Esophagus muscularis mucosa (tissue), 4 donors: ENCODE results near the gene CLIC1.

Experiments used
- EP300 ChIP-seq: sonication (generic); formaldehyde crosslinking; IDR thresholded peaks from one replicate; pipeline ENCODE4 v1.6.1; 2017; ENCODE audit warnings: antibody characterized with exemption
- POLR2A ChIP-seq: fragments of 450-650 bp; IDR thresholded peaks from one replicate; pipeline ENCODE4 v1.6.1; 2017; ENCODE audit warnings: antibody characterized with exemption, moderate library complexity, mild to moderate bottlenecking, low read depth
- POLR2AphosphoS5 ChIP-seq, 2 donors: sonication (generic); formaldehyde crosslinking; IDR thresholded peaks; one replicate each; pipeline ENCODE4 v1.6.1; 2017; ENCODE audit warnings: antibody characterized with exemption in 2 of 2
- TF ChIP-seq, protein P1 (sequence below), 3 experiments: fragments of 200-600 bp in 2 of 3; fragments of 450-650 bp in 1 of 3; sonication (generic) in 2 of 3; IDR thresholded peaks; one replicate each; pipeline ENCODE4 v1.5.1; 2017 to 2019; ENCODE audit warnings: antibody characterized with exemption in 3 of 3, mild to moderate bottlenecking in 2 of 3, moderate library complexity in 1 of 3

DNA sequence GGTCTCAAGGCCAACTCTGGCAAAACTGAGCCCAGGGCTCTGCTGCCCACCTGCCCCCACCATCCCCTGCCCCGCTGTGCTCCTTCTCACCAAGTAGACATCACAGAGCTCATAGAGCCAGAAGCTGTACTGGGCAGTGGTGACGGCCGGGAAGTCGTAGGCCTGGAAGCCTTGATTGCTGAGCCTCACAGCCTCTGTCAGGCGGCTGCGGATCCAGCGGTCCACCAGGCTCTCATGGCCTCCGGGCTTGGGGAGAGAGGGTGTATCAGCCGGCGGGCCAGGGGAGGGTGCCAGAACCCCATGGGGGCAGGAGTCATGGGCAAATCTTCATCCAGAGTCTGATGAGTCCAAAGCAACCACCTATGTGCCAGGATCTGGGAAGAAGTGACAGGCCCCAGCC lies 43.6 kb upstream of the CLIC1 start:
- no peak for TF ChIP-seq POLR2A
- TF ChIP-seq, protein P1, sequence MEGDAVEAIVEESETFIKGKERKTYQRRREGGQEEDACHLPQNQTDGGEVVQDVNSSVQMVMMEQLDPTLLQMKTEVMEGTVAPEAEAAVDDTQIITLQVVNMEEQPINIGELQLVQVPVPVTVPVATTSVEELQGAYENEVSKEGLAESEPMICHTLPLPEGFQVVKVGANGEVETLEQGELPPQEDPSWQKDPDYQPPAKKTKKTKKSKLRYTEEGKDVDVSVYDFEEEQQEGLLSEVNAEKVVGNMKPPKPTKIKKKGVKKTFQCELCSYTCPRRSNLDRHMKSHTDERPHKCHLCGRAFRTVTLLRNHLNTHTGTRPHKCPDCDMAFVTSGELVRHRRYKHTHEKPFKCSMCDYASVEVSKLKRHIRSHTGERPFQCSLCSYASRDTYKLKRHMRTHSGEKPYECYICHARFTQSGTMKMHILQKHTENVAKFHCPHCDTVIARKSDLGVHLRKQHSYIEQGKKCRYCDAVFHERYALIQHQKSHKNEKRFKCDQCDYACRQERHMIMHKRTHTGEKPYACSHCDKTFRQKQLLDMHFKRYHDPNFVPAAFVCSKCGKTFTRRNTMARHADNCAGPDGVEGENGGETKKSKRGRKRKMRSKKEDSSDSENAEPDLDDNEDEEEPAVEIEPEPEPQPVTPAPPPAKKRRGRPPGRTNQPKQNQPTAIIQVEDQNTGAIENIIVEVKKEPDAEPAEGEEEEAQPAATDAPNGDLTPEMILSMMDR (IDR thresholded peaks at IDR 0.05), result no peak
- TF ChIP-seq EP300, result no peak
- TF ChIP-seq POLR2AphosphoS5 (IDR thresholded peaks at IDR 0.05), result no peak
